Neural progenitor cell (in vitro differentiated cells): ENCODE measurements around the gene VAX1.

Experiments
- CTCF ChIP-seq: fragments of 200-600 bp; sonication (generic); IDR thresholded peaks from 2 replicates; pipeline ENCODE4 v1.5.1; 2017; ENCODE audit warnings: antibody characterized with exemption, mild to moderate bottlenecking
- EZH2 ChIP-seq: fragments of 200-600 bp; sonication (generic); IDR thresholded peaks from 2 replicates; pipeline ENCODE4 v1.6.1; 2017; ENCODE audit warnings: antibody characterized with exemption, mild to moderate bottlenecking, moderate library complexity

GRCh38 chr10:117130346-117130745 is 7.7 kb downstream of the VAX1 start:
- TF ChIP-seq EZH2 = no peak
- TF ChIP-seq CTCF = no peak
